GM06990 (cell line): ENCODE results near the gene STXBP1.

Experiments
- DNase-seq: peaks from one replicate; pipeline ENCODE4 v3.0.0-alpha.2; 2011; ENCODE audit not compliant: insufficient read length; ENCODE audit errors: extremely low read depth
- H3K27me3 ChIP-seq: replicated peaks from 2 replicates; pipeline ENCODE4 v1.6.0; 2011; ENCODE audit warnings: low read length; ENCODE audit not compliant: control insufficient read depth, insufficient read depth
- H3K36me3 ChIP-seq: 2 replicates; pipeline ENCODE4 v1.5.1; 2011; ENCODE audit warnings: low read length; ENCODE audit not compliant: control insufficient read depth, insufficient read depth
- H3K4me3 ChIP-seq: replicated peaks from 2 replicates; pipeline ENCODE4 v1.5.1; 2011; ENCODE audit warnings: low read depth, mild to moderate bottlenecking, control low read depth, low read length
- TF ChIP-seq, protein P1 (sequence below): IDR thresholded peaks from 2 replicates; pipeline ENCODE4 v1.5.1; 2011; ENCODE audit warnings: low read length, control low read depth, mild to moderate bottlenecking, inconsistent platforms; ENCODE audit not compliant: insufficient read depth, poor library complexity, severe bottlenecking

Gene STXBP1

DNA sequence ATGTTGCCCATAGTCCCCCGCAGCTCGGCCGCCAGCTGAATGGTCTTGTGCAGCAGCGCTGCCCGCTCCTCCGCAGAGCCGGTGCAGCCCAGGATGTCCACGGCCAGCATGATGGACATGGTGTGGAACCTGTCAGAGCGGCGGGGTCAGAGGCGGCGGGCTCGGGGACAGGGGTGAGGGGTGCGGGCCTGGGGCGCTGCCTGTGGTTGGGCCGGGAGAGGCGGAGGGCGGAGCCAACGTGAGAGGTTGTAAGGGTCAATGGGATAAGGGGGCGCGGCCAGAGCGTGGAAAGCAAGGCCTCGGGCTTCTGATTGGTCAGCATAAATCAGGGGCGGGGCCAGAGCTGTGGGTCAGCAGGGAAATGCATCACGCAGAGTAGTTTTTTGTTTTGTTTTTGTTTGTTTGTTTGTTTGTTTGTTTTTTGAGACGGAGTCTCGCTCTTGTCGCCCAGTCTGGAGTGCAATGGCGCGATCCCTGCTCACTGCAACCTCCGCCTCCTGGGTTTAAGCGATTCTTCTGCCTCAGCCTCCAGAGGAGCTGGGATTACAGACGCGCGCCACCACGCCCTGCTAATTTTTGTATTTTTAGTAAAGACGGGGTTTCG is 129.9 kb downstream of the STXBP1 start:
- TF ChIP-seq, protein P1, sequence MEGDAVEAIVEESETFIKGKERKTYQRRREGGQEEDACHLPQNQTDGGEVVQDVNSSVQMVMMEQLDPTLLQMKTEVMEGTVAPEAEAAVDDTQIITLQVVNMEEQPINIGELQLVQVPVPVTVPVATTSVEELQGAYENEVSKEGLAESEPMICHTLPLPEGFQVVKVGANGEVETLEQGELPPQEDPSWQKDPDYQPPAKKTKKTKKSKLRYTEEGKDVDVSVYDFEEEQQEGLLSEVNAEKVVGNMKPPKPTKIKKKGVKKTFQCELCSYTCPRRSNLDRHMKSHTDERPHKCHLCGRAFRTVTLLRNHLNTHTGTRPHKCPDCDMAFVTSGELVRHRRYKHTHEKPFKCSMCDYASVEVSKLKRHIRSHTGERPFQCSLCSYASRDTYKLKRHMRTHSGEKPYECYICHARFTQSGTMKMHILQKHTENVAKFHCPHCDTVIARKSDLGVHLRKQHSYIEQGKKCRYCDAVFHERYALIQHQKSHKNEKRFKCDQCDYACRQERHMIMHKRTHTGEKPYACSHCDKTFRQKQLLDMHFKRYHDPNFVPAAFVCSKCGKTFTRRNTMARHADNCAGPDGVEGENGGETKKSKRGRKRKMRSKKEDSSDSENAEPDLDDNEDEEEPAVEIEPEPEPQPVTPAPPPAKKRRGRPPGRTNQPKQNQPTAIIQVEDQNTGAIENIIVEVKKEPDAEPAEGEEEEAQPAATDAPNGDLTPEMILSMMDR = no peak
- no peak for DNase-seq
- H3K36me3 ChIP-seq = peaks cover 32% of the 10 kb centered on the region
- no peak overlapping the region for H3K4me3 ChIP-seq
- H3K27me3 ChIP-seq = no peaks in the 10 kb centered on the region
